ENCODE measurements around the gene REPS2.

GRCh38 chrX:17009856-17010625, 63.6 kb downstream of the REPS2 start:
- no peak for TF ChIP-seq PKNOX1 (IDR thresholded peaks at IDR 0.05)
- no peak for TF ChIP-seq SUZ12 (IDR thresholded peaks at IDR 0.05)
- TF ChIP-seq CTBP1 (IDR thresholded peaks at IDR 0.05; ENCODE audit: borderline replicate concordance): no peak
- no peak for TF ChIP-seq ZNF384 (IDR thresholded peaks at IDR 0.05)
- TF ChIP-seq TARDBP (IDR thresholded peaks at IDR 0.05): no peak
